Measurements from ENCODE around the gene PHF21B. TPM values are rescaled to one million over a fixed set of nuclear protein-coding genes. Genes with fewer than 3 reads are reported as not detected.

PHF21B gene
- total and polyA plus RNA-seq, 2 experiments from 2014 or later, result 20.6 to 149 TPM

DNA sequence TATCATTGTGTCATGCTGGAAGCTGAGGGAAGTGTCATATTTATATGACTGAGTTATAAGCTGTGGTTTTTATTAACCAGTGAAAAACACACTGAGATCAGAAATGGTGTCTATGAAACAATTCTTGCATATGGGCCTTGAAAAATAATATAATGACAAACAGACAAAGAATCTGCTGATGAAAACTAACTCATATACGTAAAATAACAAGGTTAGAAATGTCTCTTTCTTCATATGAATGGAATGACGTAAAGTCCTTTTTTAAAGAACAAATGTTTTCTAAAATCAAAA is 48.8 kb upstream of the PHF21B start (continued):
- TF ChIP-seq ZNF462 (CRISPR knock-in tag; IDR thresholded peaks at IDR 0.05), result no peak
- TF ChIP-seq STAT1 (IDR thresholded peaks at IDR 0.05; ENCODE audit: unreplicated experiment), result no peak
- no peak for TF ChIP-seq ZNF331 (CRISPR knock-in tag; IDR thresholded peaks at IDR 0.05; ENCODE audit: low read depth)
- no peak for TF ChIP-seq CREB1 (CRISPR knock-in tag; IDR thresholded peaks at IDR 0.05; ENCODE audit: low read depth)
- no peak for TF ChIP-seq CTCF (conservative IDR thresholded peaks at IDR 0.05; ENCODE audit: low read depth in 2 of 2)
- TF ChIP-seq JUNB (IDR thresholded peaks at IDR 0.05; ENCODE audit: unreplicated experiment), result no peak

GRCh38 chr22:45055936-45056335 is 46.1 kb upstream of the PHF21B start:
- H3K27me3 Mint-ChIP-seq (ENCODE audit: insufficient read depth, low read depth, poor library complexity), result peaks cover 17% of the 10 kb centered on the region
- H3K9me2 ChIP-seq (ENCODE audit: insufficient read depth), result peaks cover 10% of the 10 kb centered on the region; the same call in 1 of the 2 replicates
- no peak overlapping the region for H3K4me2 ChIP-seq
- H3K27me3 ChIP-seq (ENCODE audit: insufficient read depth), result no peaks in the 10 kb centered on the region
- no peaks in the 10 kb centered on the region for H3K36me3 ChIP-seq (ENCODE audit: insufficient read depth)
- no peak overlapping the region for H3K27ac Mint-ChIP-seq
- no peak overlapping the region for H2AFZ ChIP-seq
- no peak overlapping the region for H3K27ac ChIP-seq (ENCODE audit: low read depth)
- ATAC-seq (no peak), DNase-seq (ENCODE audit: low spot score) (no peak)
- H4K20me1 ChIP-seq (replicated peaks; ENCODE audit: insufficient read depth), result no peaks in the 10 kb centered on the region
- H3K9me3 Mint-ChIP-seq, result peaks cover 10% of the 10 kb centered on the region; the same call in 1 of the 3 replicates
- no peaks in the 10 kb centered on the region for H3K79me2 ChIP-seq (replicated peaks; ENCODE audit: insufficient read depth)
- no peak overlapping the region for H3K4me3 Mint-ChIP-seq
- peaks cover 19% of the 10 kb centered on the region for H3K4me1 Mint-ChIP-seq
- H3K4me1 ChIP-seq (ENCODE audit: insufficient read depth), result peaks cover 12% of the 10 kb centered on the region
- no peaks in the 10 kb centered on the region for H3F3A ChIP-seq (replicated peaks; ENCODE audit: low read depth)
- no peak for TF ChIP-seq ETS1 (IDR thresholded peaks at IDR 0.05)
- TF ChIP-seq REST (IDR thresholded peaks at IDR 0.05; ENCODE audit: unreplicated experiment), result no peak
- TF ChIP-seq POLR2AphosphoS5 (IDR thresholded peaks at IDR 0.05; ENCODE audit: low read depth), result no peak
- no peak for TF ChIP-seq EZH2 (IDR thresholded peaks at IDR 0.05; ENCODE audit: low read depth, unreplicated experiment)
- peaks cover 5% of the 10 kb centered on the region; the same call in 2 of the 3 replicates for H3K36me3 Mint-ChIP-seq (ENCODE audit: low read depth)
- H3K4me3 ChIP-seq, result no peak overlapping the region
